ENCODE results near the gene ZNF638. TPM values are rescaled to one million over a fixed set of nuclear protein-coding genes. Genes with fewer than 3 reads are reported as not detected.

The ZNF638 gene
- total and polyA plus RNA-seq, 12 donors = 45.2 to 219 (median 82.8) TPM

DNA sequence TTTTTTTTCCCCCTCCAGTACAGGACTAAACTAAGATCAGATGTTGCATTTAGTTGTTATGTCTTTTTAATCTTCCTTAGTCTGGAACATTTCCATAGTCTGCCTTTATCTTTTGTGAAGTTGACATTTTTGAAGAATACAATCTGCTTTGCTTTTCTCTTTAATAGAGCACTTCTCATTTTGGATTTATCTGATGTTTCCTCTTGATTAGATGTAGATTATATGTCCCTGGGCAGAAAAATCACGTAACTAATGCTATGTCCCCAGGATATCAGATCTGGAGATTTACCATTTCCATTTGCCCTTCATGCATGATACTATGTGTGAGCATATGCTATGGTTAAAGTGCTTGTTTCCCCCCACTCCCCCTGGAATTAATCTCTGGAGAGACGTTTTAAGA, 6.2 kb downstream of the ZNF638 start:
- no peaks in the 10 kb centered on the region for H3K27me3 ChIP-seq
- intact Hi-C loops (cut with DNase I) = no loop called here
- no peak for DNase-seq
- TF ChIP-seq CTCF (IDR thresholded peaks at IDR 0.05) = no peak
- WGBS, 2 donors = 25 to 33% methylated on average over 2 of the region's 2 CpGs
- H3K27ac ChIP-seq = no peak overlapping the region
- no peaks in the 10 kb centered on the region for H3K9me3 ChIP-seq
- ATAC-seq = no peak
- H3K4me1 ChIP-seq = peaks cover 5 to 100% (median 84%) of the 10 kb centered on the region in 9 donors
- H3K36me3 ChIP-seq = peaks cover 0 to 15% (median 0%) of the 10 kb centered on the region in 9 donors
- H3K4me3 ChIP-seq = no peak overlapping the region

GRCh38 chr2:71339685-71340084, 8.1 kb downstream of the ZNF638 start:
- DNase-seq (no peak), ATAC-seq (no peak)
- TF ChIP-seq CTCF (IDR thresholded peaks at IDR 0.05) = no peak
- intact Hi-C loops (cut with DNase I) = no loop called here
- Histone ChIP-seq H3K36me3 (peaks cover 0 to 11% (median 0%) of the 10 kb centered on the region in 9 donors), H3K9me3 (no peaks in the 10 kb centered on the region), H3K4me3 (no peak overlapping the region), H3K27ac (no peak overlapping the region), H3K27me3 (no peaks in the 10 kb centered on the region), H3K4me1 (peaks cover 5 to 99% (median 65%) of the 10 kb centered on the region in 9 donors)
- 78 to 80% methylated on average over 2 of the region's 2 CpGs for WGBS, 2 donors

DNA sequence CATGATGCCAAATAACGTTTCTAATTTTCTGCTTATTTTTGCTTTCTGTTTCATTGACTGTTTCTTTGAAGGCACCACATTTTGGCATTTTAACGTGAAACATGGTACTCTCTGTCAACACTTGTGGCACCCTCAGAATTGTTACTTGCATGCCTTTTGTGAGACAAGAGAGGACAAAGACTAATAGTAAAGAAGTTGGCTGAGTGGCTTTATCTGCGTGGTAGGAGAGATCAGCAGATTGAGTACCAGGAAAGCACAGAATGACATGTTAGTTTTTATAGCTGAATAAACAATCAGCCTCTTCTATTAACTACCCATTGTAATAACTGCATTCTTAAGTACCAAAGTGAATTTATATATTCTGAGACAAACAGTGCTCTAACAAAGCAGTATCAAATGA, 8.6 kb downstream of the ZNF638 start:
- Histone ChIP-seq H3K9me3 (no peaks in the 10 kb centered on the region), H3K36me3 (peaks cover 0 to 6% (median 0%) of the 10 kb centered on the region in 9 donors), H3K4me3 (no peak overlapping the region), H3K27me3 (no peaks in the 10 kb centered on the region), H3K27ac (no peak overlapping the region), H3K4me1 (peaks cover 2 to 99% (median 60%) of the 10 kb centered on the region in 9 donors)
- intact Hi-C loops (cut with DNase I) = no loop called here
- WGBS, 2 donors = 40 to 46% methylated on average over 3 of the region's 3 CpGs
- DNase-seq (no peak), ATAC-seq (no peak)
- no peak for TF ChIP-seq CTCF (IDR thresholded peaks at IDR 0.05)

- TF ChIP-seq CTCF (IDR thresholded peaks at IDR 0.05) = no peak
Observed at GRCh38 chr2:71341645-71342044, 10.1 kb downstream of the ZNF638 start.

More at GRCh38 chr2:71341645-71342044, 10.1 kb downstream of the ZNF638 start:
- Histone ChIP-seq H3K4me3 (no peak overlapping the region), H3K4me1 (peaks cover 2 to 91% (median 51%) of the 10 kb centered on the region in 9 donors), H3K36me3 (peaks cover 0 to 5% (median 0%) of the 10 kb centered on the region in 9 donors), H3K9me3 (no peaks in the 10 kb centered on the region), H3K27ac (no peak overlapping the region), H3K27me3 (no peaks in the 10 kb centered on the region)
- 60 to 63% methylated on average over 4 of the region's 4 CpGs for WGBS, 2 donors
- no peak for ATAC-seq
- DNase-seq = no peak
- intact Hi-C loops (cut with DNase I) = no loop called here

All from heart right ventricle (tissue), 16 donors.